GM21717 (cell line): ENCODE data around the gene CIB4.

ENCODE experiments used
- ATAC-seq: cut with Tn5 transposase; IDR thresholded peaks from one replicate; pipeline ENCODE4 v1.9.1; 2021; ENCODE audit warnings: mild to moderate bottlenecking, moderate library complexity; ENCODE audit not compliant: unreplicated experiment

CIB4 gene

GRCh38 chr2:26640781-26641564 is at the start of gene CIB4:
TSS of gene CIB4 (minus strand) at chr2:26641366. CDS start at chr2:26641314, 52 bp downstream.
- no peak for ATAC-seq

GRCh38 chr2:26687801-26688200 is 46.6 kb upstream of the CIB4 start:
- no peak for ATAC-seq

GRCh38 chr2:26687328-26687727 is 46.2 kb upstream of the CIB4 start:
- no peak for ATAC-seq

GRCh38 chr2:26685989-26686839 is 45.0 kb upstream of the CIB4 start:
- ATAC-seq, result no peak

GRCh38 chr2:26685341-26685740 is 44.2 kb upstream of the CIB4 start:
- no peak for ATAC-seq

- no peak for ATAC-seq
Measured at GRCh38 chr2:26683583-26683982, 42.4 kb upstream of the CIB4 start.

GRCh38 chr2:26682155-26682554 is 41.0 kb upstream of the CIB4 start:
- ATAC-seq, result no peak

GRCh38 chr2:26681656-26682055 is 40.5 kb upstream of the CIB4 start:
- no peak for ATAC-seq

GRCh38 chr2:26679867-26680266 is 38.7 kb upstream of the CIB4 start:
- no peak for ATAC-seq

GRCh38 chr2:26678035-26678434 is 36.9 kb upstream of the CIB4 start:
- ATAC-seq, result no peak

GRCh38 chr2:26675651-26676255 is 34.6 kb upstream of the CIB4 start:
- ATAC-seq, result no peak

GRCh38 chr2:26674771-26675170 is 33.6 kb upstream of the CIB4 start:
- ATAC-seq, result no peak

GRCh38 chr2:26674002-26674751 is 33.0 kb upstream of the CIB4 start:
- no peak for ATAC-seq

- no peak for ATAC-seq
Measured at GRCh38 chr2:26672818-26673393, 31.7 kb upstream of the CIB4 start.

- ATAC-seq, result no peak
Measured at GRCh38 chr2:26672112-26672817, 31.1 kb upstream of the CIB4 start.

- no peak for ATAC-seq
Measured at GRCh38 chr2:26671691-26672090, 30.5 kb upstream of the CIB4 start.

- no peak for ATAC-seq
Measured at GRCh38 chr2:26670931-26671460, 29.8 kb upstream of the CIB4 start.

- ATAC-seq, result no peak
Measured at GRCh38 chr2:26670171-26670570, 29.0 kb upstream of the CIB4 start.

- ATAC-seq, result no peak
Measured at GRCh38 chr2:26668856-26669750, 27.9 kb upstream of the CIB4 start.
